K562 (cell line): ENCODE data around the gene S100A10. TPM values are rescaled to one million over a fixed set of nuclear protein-coding genes. Genes with fewer than 3 reads are reported as not detected.

ENCODE experiments used
- ARID3B ChIP-seq: fragments of 250-450 bp; sonication (Bioruptor Pico); IDR thresholded peaks from 2 replicates; pipeline ENCODE4 v1.4.0; 2020; ENCODE audit warnings: borderline replicate concordance
- ARID4B ChIP-seq: sonication (generic); formaldehyde crosslinking; IDR thresholded peaks from 2 replicates; pipeline ENCODE4 v1.8.0; 2022; ENCODE audit warnings: mild to moderate bottlenecking, missing genetic modification reagents
- CBFA2T3 ChIP-seq: fragments of 450-650 bp; IDR thresholded peaks from 2 replicates; pipeline ENCODE4 v1.6.1; 2017
- CHD4 ChIP-seq: fragments of 200-600 bp; sonication (generic); IDR thresholded peaks from 3 replicates; pipeline ENCODE4 v1.6.1; 2012; ENCODE audit warnings: low read depth, mild to moderate bottlenecking, mixed read lengths, low read length, inconsistent platforms; ENCODE audit not compliant: insufficient read depth, insufficient replicate concordance, poor library complexity, severe bottlenecking
- ELF4 ChIP-seq: fragments of 450-650 bp; formaldehyde crosslinking; IDR thresholded peaks from 2 replicates; pipeline ENCODE4 v1.4.0; 2022; ENCODE audit warnings: missing genetic modification characterization
- KDM2B ChIP-seq: fragments of 250-450 bp; sonication (Bioruptor Pico); IDR thresholded peaks from 2 replicates; pipeline ENCODE4 v1.8.0; 2021; ENCODE audit warnings: mild to moderate bottlenecking, moderate library complexity
- MLX ChIP-seq, 2 experiments: fragments of 450-650 bp in 1 of 2; sonication (generic) in 1 of 2; formaldehyde crosslinking; conservative IDR thresholded peaks; 2 replicates each; pipeline versions ENCODE4 v1.4.0 to v1.8.1; 2020 to 2022; ENCODE audit warnings: mild to moderate bottlenecking in 1 of 2, missing genetic modification reagents in 1 of 2
- NEUROD1 ChIP-seq: fragments of 150-350 bp; IDR thresholded peaks from 2 replicates; pipeline ENCODE4 v1.6.1; 2014; ENCODE audit warnings: borderline replicate concordance, low read length, low read depth; ENCODE audit not compliant: partially characterized antibody
- SNIP1 ChIP-seq: fragments of 450-650 bp; IDR thresholded peaks from 2 replicates; pipeline ENCODE4 v1.7.1; 2017; ENCODE audit warnings: low read depth, mild to moderate bottlenecking
- TAL1 ChIP-seq: fragments of 450-650 bp; IDR thresholded peaks from 2 replicates; pipeline ENCODE4 v1.6.1; 2016; ENCODE audit warnings: mild to moderate bottlenecking
- USF2 ChIP-seq: sonication (generic); formaldehyde crosslinking; IDR thresholded peaks from 2 replicates; pipeline ENCODE4 v1.5.0; 2020; ENCODE audit warnings: missing genetic modification reagents
- XRCC3 ChIP-seq: fragments of 450-650 bp; IDR thresholded peaks from 2 replicates; pipeline ENCODE4 v1.6.1; 2017; ENCODE audit warnings: mild to moderate bottlenecking, moderate library complexity
- YBX1 ChIP-seq: fragments of 450-650 bp; IDR thresholded peaks from 2 replicates; pipeline ENCODE4 v1.7.1; 2016; ENCODE audit warnings: mild to moderate bottlenecking
- ZFP1 ChIP-seq: fragments of 450-650 bp; formaldehyde crosslinking; IDR thresholded peaks from 2 replicates; pipeline ENCODE4 v1.4.0; 2020; ENCODE audit warnings: mild to moderate bottlenecking, mixed read lengths
- ZNF24 ChIP-seq: fragments of 450-650 bp; IDR thresholded peaks from 2 replicates; pipeline ENCODE4 v1.6.1; 2016
- ZNF76 ChIP-seq: fragments of 250-450 bp; sonication (Bioruptor Pico); IDR thresholded peaks from 2 replicates; pipeline ENCODE4 v1.4.0; 2020; ENCODE audit warnings: mild to moderate bottlenecking, moderate library complexity, borderline replicate concordance
- polyA plus RNA-seq, 8 experiments: library from polyadenylated mRNA; depleted of rRNA in 4 of 8; stranded (reverse) in 5 of 8; unstranded in 3 of 8; fragments of >200 nt; fragmentation: Nextera tagmentation in 2 of 8; fragmentation: Illumina TruSeq in 1 of 8; extraction: Ambion mirVana in 2 of 8; extraction: Trizol in 1 of 8; gene quantifications; 2 replicates each; pipeline versions ENCODE4 v1.2.1 to v1.2.3, GENCODE V29; 2011 to 2014; ENCODE audit warnings: inconsistent platforms in 1 of 8, missing spikeins in 1 of 8
- total RNA-seq, 7 experiments: library from RNA; depleted of rRNA in 6 of 7; stranded (reverse); fragments of >200 nt in 6 of 7; fragmentation: Illumina TruSeq in 2 of 7; extraction: Trizol in 2 of 7; gene quantifications; 2 replicates each; pipeline versions ENCODE4 v1.2.1 to v1.2.3, GENCODE V29; 2011 to 2021; ENCODE audit warnings: low replicate concordance in 1 of 7

The S100A10 gene
- total and polyA plus RNA-seq, 9 of the 15 experiments (the other 6 are each of a cell fraction or from before 2014, with no cell fraction given) = 0.32 to 1.6 (median 0.50) TPM; not detected in 3

- TF ChIP-seq ARID4B (CRISPR knock-in tag) = no peak
- TF ChIP-seq SNIP1 = no peak
- TF ChIP-seq XRCC3 = no peak
- TF ChIP-seq USF2 = no peak
- TF ChIP-seq CBFA2T3 = 0 out of 2 replicates have a peak, but pooled peaks have one; percentile 5
- TF ChIP-seq ZNF24 = no peak
- no peak for TF ChIP-seq NEUROD1
- no peak for TF ChIP-seq CHD4
- TF ChIP-seq ARID3B (CRISPR knock-in tag) = no peak
- no peak for TF ChIP-seq MLX (CRISPR knock-in tag; conservative IDR thresholded peaks at IDR 0.05)
- TF ChIP-seq TAL1 = no peak
- TF ChIP-seq ZNF76 (CRISPR knock-in tag) = no peak
- TF ChIP-seq YBX1 = no peak
- TF ChIP-seq ZFP1 (CRISPR knock-in tag) = no peak
- TF ChIP-seq KDM2B (CRISPR knock-in tag) = no peak
- TF ChIP-seq ELF4 (CRISPR knock-in tag) = no peak
These were observed 1.2 kb downstream of the S100A10 start (continued) for GRCh38 chr1:151992303-151993083.
